Activated T-cell treated with anti-CD3 and anti-CD28 coated beads for 48 hours (primary cell): Measurements from ENCODE around the gene CADPS2.
"Not testable (repeated sequence)": the region's sequence is repeated elsewhere in the genome, so short reads cannot be mapped to it uniquely, and the experiment has no call there.

Experiments used
- DNase-seq: peaks from one replicate; pipeline ENCODE4 v3.0.0-alpha.2; 2020; ENCODE audit warnings: low read depth

CADPS2 gene

DNA sequence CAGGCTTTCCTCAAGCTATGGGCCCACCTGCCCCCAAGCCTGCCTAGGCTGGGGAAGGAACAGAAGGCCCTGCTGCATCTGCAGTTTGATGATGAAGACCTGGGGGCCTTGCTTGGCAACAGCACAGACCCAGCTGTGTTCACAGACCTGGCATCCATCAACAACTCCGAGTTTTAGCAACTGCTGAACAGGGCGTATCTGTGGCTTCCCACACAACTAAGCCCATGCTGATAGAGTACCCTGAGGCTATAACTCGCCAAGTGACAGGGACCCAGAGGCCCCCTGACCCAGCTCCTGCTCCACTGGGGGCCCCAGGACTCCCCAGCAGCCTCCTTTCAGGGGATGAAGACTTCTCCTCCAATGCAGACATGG lies 36.3 kb downstream of the CADPS2 start:
- DNase-seq: no peak

DNA sequence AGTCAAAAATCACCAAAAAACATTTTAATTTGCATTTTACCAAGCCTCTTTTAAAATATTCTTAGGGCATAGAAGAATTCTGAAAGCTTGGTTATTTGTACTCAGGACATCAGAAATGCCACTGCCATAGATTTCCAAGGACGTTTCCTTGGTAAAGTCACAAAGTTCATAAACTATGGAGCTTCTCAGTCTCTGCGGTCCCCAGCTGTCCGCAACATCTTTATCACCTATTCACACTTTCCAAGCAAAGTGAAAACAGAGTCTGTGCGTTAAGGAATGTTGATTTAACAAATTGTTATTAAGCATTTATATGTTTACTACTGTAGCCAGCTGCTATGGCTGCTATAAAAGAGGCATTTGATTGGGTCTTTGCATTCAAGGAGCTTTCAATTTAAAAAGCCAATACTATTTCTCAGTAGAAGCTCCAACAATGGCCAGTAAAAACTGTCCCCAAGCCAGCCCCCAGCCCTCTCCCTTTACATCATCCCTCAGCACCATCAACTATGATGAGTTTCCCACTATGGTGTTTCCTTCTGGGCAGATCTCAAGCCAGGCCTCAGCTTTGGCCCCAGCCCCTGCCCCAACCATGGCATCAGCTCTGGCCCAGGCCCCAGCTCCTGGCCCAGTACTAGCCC lies 36.8 kb downstream of the CADPS2 start:
- DNase-seq: no peak

DNA sequence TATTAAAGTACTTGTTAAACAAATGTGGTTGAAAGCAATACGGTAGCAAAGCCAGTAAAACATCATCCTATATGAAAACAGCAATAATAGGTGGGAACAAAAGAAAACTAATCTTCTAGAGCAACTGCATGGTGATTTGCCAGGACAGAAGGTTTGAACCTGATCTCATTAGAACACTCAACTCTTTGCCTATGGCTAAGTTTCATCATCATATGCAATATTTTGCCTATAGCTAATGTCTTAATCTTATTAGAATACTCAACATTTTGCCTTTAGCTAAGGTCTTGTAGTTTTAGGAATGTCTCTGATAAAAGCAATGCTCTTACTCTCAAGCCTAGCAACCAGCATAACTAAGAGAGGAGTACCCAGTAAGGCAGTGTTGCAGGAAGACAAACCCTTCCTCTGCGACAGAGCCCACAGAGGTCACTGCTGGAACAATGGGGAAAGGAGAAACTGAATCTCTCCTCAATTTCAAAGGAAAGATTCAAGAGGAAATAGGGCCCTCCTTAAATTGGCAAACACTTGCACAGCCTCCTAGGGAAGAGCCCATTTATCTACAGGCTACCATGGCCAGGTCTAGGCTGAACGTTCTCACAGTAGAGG lies 38.3 kb downstream of the CADPS2 start:
- DNase-seq: no peak

DNA sequence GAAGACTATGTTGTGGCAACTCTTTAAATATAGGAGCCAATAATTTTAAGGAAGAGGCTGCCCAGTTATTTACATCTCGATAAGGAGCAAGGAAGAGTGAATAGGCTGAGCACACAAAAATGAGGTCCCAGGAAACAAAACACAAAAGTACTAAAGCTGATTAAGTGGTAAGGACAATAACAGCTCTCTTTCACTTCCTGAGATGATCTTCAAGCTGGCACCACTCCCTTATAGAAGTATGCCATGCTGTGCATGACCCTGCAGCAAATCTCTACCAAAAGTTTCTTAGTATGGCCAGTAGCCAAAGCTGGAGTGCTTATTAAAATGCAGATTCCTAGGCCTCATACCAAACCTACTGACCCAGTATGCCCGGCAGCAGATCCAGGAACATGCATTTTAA lies 39.7 kb downstream of the CADPS2 start:
- no peak for DNase-seq

DNA sequence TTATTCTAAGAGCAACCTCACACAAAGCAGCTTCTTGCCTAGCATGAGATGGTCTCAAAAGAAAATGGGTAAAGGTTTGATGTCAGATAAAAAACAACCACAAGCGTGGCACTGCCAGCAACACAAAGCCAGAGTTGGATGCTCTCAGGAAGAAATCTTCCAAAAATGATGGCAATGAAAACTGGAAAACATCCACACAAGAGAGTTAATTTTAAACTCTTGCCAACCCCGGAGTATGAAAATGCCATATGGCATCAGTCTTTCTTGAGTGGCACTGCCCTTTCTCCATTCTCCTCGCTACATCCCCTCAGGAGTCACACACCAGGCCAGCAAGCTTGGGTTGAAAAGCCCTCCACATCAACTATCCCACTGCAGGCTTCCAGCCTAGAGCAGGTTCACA lies 41.0 kb downstream of the CADPS2 start:
- no peak for DNase-seq

DNA sequence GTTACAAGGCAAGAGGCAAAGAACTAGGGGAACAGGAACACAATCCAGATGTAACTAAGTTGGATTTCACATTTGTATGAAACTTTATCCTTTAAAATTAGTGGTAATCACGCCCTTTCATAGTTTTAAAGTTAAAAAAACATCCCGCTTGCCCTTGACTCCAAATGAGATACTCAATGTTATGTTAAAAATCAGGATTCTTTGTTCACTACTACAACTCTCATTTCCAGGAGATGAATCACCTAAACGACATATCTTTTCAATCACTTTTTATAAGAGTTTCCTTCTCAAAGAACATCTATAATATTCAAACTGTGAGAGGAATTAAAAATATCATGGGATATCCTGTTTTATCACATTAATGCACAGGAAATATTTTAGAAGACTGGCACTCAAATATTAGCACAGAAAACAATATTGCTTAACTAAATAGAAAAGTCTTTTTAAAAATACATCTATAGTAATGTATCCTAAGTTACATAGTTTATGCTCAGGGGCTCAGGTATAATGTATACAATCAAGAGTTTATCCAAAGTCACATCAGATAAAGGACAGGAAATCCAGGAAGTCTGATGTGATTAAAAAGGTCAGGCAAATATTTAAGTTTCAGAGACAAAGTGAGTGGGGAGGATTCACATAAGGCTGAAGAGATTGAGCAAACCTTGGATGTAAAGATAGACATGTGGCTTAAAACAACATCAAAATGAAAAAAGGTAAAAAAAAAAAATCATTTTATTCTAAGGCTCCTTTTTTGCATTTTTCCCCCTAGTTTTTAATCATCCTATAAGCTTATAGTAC lies 41.9 kb downstream of the CADPS2 start:
- no peak for DNase-seq

DNA sequence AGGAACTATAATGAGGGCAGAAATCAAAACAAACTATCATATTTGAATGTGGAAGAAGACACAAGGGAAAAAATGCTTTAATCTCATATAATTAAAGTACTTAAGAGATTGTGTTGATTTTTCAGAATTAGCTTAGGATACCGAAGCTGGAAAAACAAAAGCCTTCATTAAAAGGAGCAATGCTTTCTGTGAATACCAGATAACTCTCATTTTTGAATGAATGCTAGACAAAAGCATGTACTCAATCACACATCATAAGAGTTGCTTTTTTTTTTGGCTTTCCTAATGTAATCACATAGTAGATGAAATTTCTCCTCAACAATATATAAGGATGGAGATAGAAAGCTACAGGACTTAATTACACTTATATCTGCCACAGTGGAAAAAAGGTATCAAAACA lies 43.3 kb downstream of the CADPS2 start:
- DNase-seq: no peak

DNA sequence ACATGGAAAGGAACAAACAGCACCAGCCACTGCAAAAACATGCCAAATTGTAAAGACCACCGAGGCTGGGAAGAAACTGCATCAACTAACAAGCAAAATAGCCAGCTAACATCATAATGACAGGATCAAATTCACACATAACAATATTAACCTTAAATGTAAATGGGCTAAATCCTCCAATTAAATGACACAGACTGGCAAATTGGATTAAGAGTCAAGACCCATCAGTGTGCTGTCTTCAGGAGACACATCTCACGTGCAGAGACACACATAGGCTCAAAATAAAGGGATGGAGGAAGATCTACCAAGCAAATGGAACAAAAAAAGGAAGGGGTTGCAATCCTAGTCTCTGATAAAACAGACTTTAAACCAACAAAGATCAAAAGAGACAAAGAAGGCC lies 50.0 kb downstream of the CADPS2 start:
- DNase-seq: not testable (repeated sequence)

DNA sequence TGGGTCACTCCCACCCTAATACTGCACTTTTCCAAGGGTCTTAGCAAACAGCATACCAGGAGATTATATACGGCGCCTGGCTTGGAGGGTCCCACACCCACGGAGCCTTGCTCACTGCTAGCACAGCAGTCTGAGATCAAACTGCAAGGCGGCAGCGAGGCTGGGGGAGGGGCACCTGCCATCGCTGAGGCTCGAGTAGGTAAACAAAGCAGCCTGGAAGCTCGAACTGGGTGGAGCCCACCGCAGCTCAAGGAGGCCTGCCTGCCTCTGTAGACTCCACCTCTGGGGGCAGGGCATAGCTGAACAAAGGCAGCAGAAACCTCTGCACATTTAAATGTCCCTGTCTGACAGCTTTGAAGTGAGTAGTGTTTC lies 51.7 kb downstream of the CADPS2 start:
- not testable (repeated sequence) for DNase-seq

DNA sequence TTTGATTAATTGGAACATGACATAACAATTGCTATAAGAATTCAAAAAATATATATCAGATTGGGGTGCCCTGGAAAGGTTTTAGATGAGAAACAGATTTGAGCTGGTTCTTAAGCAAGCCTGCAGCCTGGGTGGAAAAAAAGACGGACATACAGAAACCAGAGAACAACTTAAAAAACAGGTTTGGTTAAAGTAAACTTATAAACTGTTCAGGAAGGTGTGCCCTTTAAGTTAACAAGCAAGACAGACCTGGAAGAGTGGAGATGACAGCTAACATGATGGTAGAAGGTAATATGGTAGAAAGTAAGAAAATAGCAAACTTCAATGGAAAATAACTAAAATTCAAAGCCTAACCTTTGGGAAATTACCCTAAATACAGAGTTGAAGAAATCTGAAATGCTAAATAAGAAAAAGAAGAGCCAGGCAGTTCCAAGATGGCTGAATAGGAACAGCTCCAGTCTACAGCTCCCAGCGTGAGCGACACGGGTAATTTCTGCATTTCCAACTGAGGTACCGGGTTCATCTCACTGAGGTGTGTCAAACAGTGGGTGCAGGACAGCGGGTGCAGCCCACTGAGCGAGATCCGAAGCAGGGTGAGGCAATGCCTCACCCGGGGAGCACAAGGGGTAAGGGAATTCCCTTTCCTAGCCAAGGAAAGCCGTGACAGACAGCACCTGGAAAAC lies 52.2 kb downstream of the CADPS2 start:
- no peak for DNase-seq

GRCh38 chr7:122831436-122831835 lies 54.8 kb downstream of the CADPS2 start:
- DNase-seq: no peak

GRCh38 chr7:122829962-122830361 lies 56.3 kb downstream of the CADPS2 start:
- DNase-seq: no peak

DNA sequence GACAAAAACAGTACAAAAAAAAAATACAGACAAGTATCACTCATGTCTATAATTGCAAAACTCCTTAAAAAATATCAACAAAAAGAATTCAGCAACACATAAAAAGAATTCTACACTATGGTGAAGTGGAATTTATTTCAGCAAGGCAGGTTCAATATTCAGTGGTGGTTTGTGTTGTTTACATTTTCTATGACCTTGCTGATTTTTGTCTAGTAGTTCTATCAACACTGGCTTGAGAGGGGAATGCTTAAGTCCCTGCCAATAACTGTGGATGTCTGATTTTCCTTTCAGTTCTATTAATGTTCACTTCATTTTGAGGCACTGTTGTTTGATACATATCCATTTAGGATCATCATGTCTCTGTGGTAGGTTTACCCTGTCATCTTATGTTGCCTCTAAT lies 58.5 kb downstream of the CADPS2 start:
- DNase-seq: no peak

DNA sequence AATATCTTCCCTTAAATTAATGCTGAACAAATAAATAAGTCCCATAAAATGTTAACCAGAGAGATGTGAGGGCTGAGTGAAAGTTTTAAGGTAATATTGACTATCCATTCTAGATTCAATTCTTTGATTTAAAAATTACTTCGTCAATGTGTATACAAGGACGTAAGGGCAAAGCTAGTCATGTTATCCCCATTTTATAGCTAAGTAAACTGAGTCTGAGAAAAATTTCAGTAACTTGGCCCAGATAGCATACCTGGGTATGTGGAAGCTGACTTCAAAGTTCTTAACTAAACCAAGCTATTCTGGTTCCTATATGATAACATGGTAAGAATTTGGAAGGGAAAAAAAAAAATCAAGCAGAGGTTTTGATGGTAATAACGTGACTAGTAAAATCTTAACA lies 72.4 kb downstream of the CADPS2 start:
- DNase-seq: no peak

DNA sequence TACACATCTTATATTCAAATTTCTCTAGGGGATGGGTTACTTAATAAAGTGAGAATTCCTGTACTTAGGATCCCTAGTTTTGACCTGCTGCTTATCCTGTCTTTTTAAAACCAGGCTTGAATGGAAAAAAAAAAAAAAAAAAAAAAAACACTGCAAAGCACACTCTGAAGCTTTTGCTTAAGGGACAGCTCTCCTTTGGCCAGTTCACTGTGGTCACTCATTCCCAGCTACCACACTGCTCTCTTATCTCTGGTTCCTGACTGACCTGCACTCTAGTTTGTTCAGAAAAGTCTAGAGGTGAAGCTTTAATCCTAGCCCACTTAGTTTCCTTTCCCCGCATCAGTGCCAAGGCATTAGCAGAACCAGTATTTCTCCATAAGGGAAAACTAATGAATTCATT lies 82.4 kb downstream of the CADPS2 start:
- no peak for DNase-seq

- no peak for DNase-seq
Observed at GRCh38 chr7:122803323-122803722, 82.9 kb downstream of the CADPS2 start.

GRCh38 chr7:122802301-122802751 lies 83.9 kb downstream of the CADPS2 start:
- DNase-seq: no peak

DNA sequence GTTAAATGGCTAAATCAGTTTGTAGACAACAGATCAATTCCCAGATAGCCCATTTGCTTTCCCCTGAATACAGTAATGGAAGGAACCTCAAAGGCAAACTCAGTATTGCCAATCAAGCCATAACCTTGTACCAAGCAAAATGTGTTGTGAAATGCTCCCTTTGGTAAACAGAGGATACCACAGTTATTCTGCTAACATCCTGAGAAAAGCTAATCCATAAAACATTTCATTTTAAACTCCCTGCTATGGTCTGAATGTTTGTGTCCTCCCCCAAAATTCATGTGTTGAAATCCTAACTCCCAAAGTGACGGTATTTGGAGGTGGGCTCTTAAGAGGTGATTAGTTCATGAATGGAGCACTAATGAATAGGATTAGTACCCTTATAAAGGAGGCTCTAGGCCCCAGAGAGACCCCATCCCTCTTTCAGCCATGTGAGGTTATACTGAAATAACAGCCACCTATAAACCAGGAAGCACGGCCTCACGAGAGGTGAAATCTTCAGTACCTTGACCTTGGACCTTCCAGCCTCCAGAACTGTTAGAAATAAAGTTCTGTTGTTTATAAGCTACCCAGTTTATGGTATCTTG lies 94.2 kb downstream of the CADPS2 start:
- DNase-seq: no peak

- DNase-seq: no peak
Observed at GRCh38 chr7:122790591-122790990, 95.7 kb downstream of the CADPS2 start.

DNA sequence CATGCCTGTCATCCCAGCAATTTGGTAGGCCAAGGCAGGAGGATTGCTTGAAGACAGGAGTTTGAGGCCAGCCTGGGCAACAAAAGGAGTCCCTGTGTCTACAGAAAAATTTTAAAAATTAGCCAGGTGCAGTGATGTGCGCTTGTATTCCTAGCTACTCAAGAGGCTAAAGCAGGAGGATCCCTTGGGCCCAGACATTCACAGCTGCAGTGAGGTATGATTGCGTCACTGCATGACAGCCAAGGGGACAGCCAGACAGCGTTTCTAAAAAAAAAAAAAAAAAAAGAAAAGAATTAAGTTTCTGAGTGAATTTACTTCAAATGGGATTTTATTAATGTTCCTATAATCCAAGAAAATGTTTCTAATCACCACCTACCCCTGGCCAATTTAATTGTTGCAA lies 96.1 kb downstream of the CADPS2 start:
- no peak for DNase-seq

DNA sequence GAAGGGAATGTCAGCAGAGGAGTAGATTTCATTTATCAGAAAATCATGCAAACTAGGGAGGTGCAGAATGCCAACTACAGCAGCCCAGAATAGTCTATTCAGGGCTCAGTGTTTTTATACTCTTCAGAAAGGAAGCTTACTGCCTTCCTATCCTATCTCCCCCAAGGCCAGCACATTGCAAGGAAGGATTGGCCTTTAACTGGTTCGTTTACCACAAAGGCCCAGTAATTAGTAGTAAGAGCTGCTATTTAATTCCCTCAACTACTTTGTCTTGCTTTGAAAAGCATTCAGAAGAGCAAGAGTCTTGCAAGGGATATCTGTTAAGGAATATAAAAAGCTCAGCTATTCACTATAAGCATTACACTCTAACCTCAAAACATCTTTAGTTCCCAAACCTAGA lies 97.1 kb downstream of the CADPS2 start:
- DNase-seq: no peak

DNA sequence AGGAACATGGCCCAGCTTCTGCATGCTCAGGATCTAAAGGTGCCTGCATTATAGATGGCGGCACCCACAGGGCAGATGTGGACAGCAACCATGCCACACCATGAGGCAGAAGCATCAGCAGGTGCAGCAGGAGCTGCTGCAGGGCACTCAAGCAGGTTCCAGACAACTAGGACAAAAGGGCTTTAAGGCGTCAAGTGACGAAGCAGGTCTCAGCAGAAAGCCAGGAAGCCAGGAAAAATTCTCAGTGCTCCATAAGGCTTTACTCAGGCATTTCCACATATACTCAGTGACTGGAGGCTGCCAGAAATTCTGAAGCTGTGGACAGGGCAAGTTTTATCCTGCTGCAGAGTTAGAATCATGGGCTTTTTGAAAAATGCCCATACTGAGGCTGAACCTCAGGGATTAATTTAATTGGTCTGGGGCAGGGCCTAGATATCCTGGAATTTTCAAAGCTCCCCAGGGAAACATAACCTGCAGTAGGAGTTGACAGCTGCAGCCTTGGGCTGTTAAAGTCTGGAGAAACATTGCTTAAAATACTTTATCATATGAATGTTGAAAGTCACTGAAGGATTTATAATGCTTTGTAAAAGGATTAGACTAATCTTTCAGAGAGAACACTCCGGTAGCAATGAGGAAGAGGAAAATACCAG lies 115.4 kb downstream of the CADPS2 start:
- DNase-seq: no peak
